CD8-positive, alpha-beta memory T cell (primary cell): ENCODE measurements around the gene OR1S2. TPM values are rescaled to one million over a fixed set of nuclear protein-coding genes. Genes with fewer than 3 reads are reported as not detected.
"Not testable (repeated sequence)": the region's sequence is repeated elsewhere in the genome, so short reads cannot be mapped to it uniquely, and the experiment has no call there.

Source experiments
- CTCF ChIA-PET: fragments of 350-600 bp; sonication (Branson Sonifier 250); formaldehyde crosslinking; loops from one replicate; lab custom pipeline; 2021; ENCODE audit warnings: antibody characterized with exemption; lab: Charles Lee
- POLR2A ChIA-PET: fragments of 350-600 bp; sonication (Branson Sonifier 250); formaldehyde crosslinking; loops from one replicate; lab custom pipeline; 2021; ENCODE audit warnings: antibody characterized with exemption; lab: Charles Lee
- DNase-seq, 5 donors: peaks; one replicate each; pipeline versions ENCODE4 v3.0.0 to v3.0.0-alpha.2; 2020 to 2022; ENCODE audit warnings: mixed read lengths in 1 of 5
- H3K27ac ChIP-seq: one replicate; pipeline ENCODE4 v1.7.0; 2013; ENCODE audit warnings: low read depth, mild to moderate bottlenecking, low read length, moderate library complexity
- H3K27me3 ChIP-seq: 2 replicates; pipeline ENCODE4 v1.7.0; 2013; ENCODE audit warnings: low read length, mild to moderate bottlenecking; ENCODE audit not compliant: insufficient read depth, poor library complexity, severe bottlenecking
- H3K36me3 ChIP-seq: 2 replicates; pipeline ENCODE4 v1.7.0; 2013; ENCODE audit warnings: mild to moderate bottlenecking, low read length, moderate library complexity; ENCODE audit not compliant: insufficient read depth
- H3K4me1 ChIP-seq: 2 replicates; pipeline ENCODE4 v1.7.0; 2013; ENCODE audit warnings: mild to moderate bottlenecking, low read length, moderate library complexity; ENCODE audit not compliant: insufficient read depth
- H3K4me3 ChIP-seq: 2 replicates; pipeline ENCODE4 v1.7.0; 2013; ENCODE audit warnings: mild to moderate bottlenecking, low read length
- H3K9me3 ChIP-seq: 2 replicates; pipeline ENCODE4 v1.7.0; 2013; ENCODE audit warnings: mild to moderate bottlenecking, low read length
- H3K27ac Mint-ChIP-seq, 8 donors: one replicate each; pipeline ENCODE4 v1.8.0; 2020 to 2021; ENCODE audit warnings: mixed read lengths in 8 of 8, mild to moderate bottlenecking in 6 of 8, inconsistent platforms in 3 of 8, moderate library complexity in 3 of 8
- H3K27me3 Mint-ChIP-seq, 2 donors: one replicate each; pipeline ENCODE4 v1.8.0; 2020 to 2021; ENCODE audit warnings: mixed read lengths in 2 of 2, mild to moderate bottlenecking in 1 of 2, moderate library complexity in 1 of 2
- H3K36me3 Mint-ChIP-seq, 3 donors: one replicate each; pipeline ENCODE4 v1.8.0; 2020 to 2021; ENCODE audit warnings: mixed read lengths in 3 of 3, inconsistent platforms in 1 of 3, mild to moderate bottlenecking in 1 of 3
- H3K4me1 Mint-ChIP-seq, 3 donors: one replicate each; pipeline ENCODE4 v1.8.0; 2020 to 2021; ENCODE audit warnings: mixed read lengths in 3 of 3, inconsistent platforms in 1 of 3, mild to moderate bottlenecking in 1 of 3
- H3K4me3 Mint-ChIP-seq, 7 donors: one replicate each; pipeline ENCODE4 v1.8.0; 2020 to 2021; ENCODE audit warnings: mixed read lengths in 7 of 7, mild to moderate bottlenecking in 6 of 7, moderate library complexity in 4 of 7, inconsistent platforms in 2 of 7
- H3K9me3 Mint-ChIP-seq, 5 donors: one replicate each; pipeline ENCODE4 v1.8.0; 2020 to 2022; ENCODE audit warnings: mixed read lengths in 5 of 5, mild to moderate bottlenecking in 3 of 5, moderate library complexity in 2 of 5, inconsistent platforms in 1 of 5
- polyA plus RNA-seq: library from polyadenylated mRNA; unstranded; fragments of 300-500 nt; fragmentation: Illumina TruSeq; gene quantifications from one replicate; pipeline ENCODE4 v1.2.3, GENCODE V29; 2021
- total RNA-seq, 2 experiments: library from RNA; stranded (reverse); gene quantifications; one replicate each; pipeline ENCODE4 v1.2.3, GENCODE V29; 2021

Gene OR1S2, protein sequence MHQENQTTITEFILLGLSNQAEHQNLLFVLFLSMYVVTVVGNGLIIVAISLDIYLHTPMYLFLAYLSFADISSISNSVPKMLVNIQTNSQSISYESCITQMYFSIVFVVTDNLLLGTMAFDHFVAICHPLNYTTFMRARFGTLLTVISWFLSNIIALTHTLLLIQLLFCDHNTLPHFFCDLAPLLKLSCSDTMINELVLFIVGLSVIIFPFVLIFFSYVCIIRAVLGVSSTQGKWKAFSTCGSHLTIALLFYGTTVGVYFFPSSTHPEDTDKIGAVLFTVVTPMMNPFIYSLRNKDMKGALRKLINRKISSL
- not detected for total RNA-seq
- not detected for polyA plus RNA-seq

DNA sequence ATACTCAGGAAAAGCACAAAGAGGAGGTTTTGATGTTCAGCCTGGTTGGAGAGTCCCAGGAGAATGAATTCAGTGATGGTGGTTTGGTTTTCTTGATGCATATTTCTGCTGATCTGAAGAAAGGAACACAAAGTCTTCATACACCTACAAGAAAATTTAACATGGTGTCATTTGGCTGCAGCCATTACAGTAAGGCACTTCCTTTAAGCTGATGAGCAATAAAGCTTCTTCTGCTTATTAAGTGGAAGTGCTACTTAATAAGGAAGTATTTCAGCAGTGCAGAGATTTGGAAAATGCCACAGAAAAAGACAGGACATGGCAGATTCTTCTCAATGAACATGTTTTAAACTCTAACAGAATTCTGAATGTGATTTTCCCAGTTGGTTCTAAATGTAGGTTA lies at the start of gene OR1S2:
Gene OR1S2 (minus strand): TSS at position 101 of the 400 bp plus-strand sequence. CDS start 0 bp downstream, at position 101.
- Mint-ChIP-seq H3K27me3 (peaks cover 5 to 23% of the 10 kb centered on the region in 2 donors), H3K4me1 (no peaks in the 10 kb centered on the region), H3K9me3 (peaks cover 0 to 2% (median 0%) of the 10 kb centered on the region in 5 donors), H3K36me3 (no peaks in the 10 kb centered on the region), H3K4me3 (no peak within 1 kb of the TSS), H3K27ac (no peak within 1 kb of the TSS)
- Histone ChIP-seq H3K27me3 (no peaks in the 10 kb centered on the region), H3K27ac (no peak within 1 kb of the TSS), H3K4me1 (no peaks in the 10 kb centered on the region), H3K36me3 (no peaks in the 10 kb centered on the region), H3K9me3 (no peaks in the 10 kb centered on the region), H3K4me3 (no peak within 1 kb of the TSS)
- POLR2A ChIA-PET: no interaction called here
- CTCF ChIA-PET: no interaction called here
- DNase-seq: no peak

DNA sequence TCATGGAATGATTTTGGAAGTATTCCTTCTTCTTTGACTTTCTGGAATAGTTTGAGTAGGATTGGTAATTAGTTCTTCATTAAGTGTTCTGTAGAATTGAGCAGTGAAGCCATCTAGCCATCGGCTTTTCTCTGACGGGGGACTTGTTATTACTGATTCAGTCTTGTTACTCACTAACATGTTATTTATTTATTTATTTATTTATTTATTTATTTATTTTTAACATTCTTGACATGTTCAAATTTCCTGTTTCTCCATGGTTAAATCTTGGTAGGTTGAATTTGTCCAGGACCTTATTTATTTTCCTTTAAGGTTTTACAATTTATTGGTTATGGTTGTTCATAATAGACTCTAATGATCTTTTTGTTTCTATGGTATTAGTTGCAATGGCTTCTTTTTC lies 40.0 kb upstream of the OR1S2 start:
- no peaks in the 10 kb centered on the region for H3K36me3 ChIP-seq
- H3K4me1 ChIP-seq: no peaks in the 10 kb centered on the region
- H3K9me3 ChIP-seq: no peaks in the 10 kb centered on the region
- ChIA-PET POLR2A (no interaction called here), CTCF (no interaction called here)
- H3K27ac Mint-ChIP-seq: no peak overlapping the region
- no peak overlapping the region for H3K27ac ChIP-seq
- H3K9me3 Mint-ChIP-seq: peaks cover 8 to 16% (median 13%) of the 10 kb centered on the region in 5 donors
- H3K4me3 Mint-ChIP-seq: no peak overlapping the region
- H3K4me3 ChIP-seq: no peak overlapping the region
- peaks cover 3 to 48% of the 10 kb centered on the region in 2 donors for H3K27me3 Mint-ChIP-seq
- no peak for DNase-seq
- H3K4me1 Mint-ChIP-seq: no peaks in the 10 kb centered on the region
- H3K27me3 ChIP-seq: no peaks in the 10 kb centered on the region
- peaks cover 0 to 4% (median 0%) of the 10 kb centered on the region in 3 donors for H3K36me3 Mint-ChIP-seq

DNA sequence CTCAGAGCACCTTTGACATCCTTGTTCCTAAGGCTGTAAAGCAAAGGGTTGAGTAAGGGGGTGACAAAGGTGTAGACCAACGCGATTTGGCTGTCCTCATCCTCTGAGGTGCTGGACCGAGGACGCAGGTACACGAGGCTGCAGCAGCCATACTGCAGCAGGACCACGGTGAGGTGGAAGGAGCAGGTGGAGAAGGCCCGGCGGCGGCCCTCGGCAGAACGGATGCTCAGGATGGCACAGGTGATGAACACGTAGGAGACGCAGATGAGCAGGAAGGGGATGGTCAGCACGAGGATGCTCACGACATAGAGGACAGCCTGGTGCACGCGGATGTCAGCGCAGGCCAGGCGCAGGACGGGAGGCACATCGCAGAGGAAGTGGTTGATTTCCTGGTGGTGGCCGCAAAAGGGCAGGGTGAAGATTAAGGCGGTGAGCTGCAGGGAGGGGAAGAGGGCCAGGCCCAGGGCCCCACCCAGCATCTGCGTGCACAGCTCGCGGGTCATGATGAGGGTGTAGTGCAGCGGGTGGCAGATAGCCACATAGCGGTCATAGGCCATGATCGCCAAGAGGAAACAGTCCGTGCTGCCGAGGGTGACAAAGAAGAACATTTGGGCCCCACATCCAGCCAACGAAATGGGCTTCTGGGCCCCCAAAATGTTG lies 24.1 kb upstream of the OR1S2 start:
- H3K36me3 ChIP-seq: no peaks in the 10 kb centered on the region
- no peak overlapping the region for H3K4me3 ChIP-seq
- Mint-ChIP-seq H3K4me1 (no peaks in the 10 kb centered on the region), H3K4me3 (peak overlapping the region in 1 of 7 donors; percentile 27), H3K36me3 (no peaks in the 10 kb centered on the region), H3K27me3 (peaks cover 10 to 24% of the 10 kb centered on the region in 2 donors), H3K9me3 (peaks cover 0 to 4% (median 0%) of the 10 kb centered on the region in 5 donors), H3K27ac (no peak overlapping the region)
- POLR2A ChIA-PET: no interaction called here
- DNase-seq: no peak
- CTCF ChIA-PET: no interaction called here
- no peaks in the 10 kb centered on the region for H3K9me3 ChIP-seq
- no peak overlapping the region for H3K27ac ChIP-seq
- no peaks in the 10 kb centered on the region for H3K4me1 ChIP-seq
- H3K27me3 ChIP-seq: no peaks in the 10 kb centered on the region

DNA sequence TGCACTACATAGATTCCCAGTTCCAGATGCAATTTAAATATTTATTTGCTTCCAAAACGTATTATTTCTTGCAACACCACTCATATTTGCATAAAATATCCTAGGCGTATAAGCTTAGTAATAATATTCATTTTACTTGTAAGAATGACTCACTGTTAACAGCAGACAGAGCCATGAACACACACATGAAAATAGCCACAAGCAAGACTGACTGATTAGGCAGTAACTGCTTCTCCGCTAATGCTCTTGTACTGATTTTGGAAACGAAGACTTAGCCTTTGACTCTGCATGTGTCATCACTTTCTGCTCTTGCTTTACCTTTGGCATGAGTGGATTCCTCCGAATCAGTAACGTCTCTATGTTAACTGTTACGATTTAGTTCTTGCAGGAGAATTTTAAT lies 18.8 kb upstream of the OR1S2 start:
- POLR2A ChIA-PET: no interaction called here
- no peaks in the 10 kb centered on the region for H3K9me3 ChIP-seq
- peaks cover 0 to 3% (median 0%) of the 10 kb centered on the region in 5 donors for H3K9me3 Mint-ChIP-seq

DNA sequence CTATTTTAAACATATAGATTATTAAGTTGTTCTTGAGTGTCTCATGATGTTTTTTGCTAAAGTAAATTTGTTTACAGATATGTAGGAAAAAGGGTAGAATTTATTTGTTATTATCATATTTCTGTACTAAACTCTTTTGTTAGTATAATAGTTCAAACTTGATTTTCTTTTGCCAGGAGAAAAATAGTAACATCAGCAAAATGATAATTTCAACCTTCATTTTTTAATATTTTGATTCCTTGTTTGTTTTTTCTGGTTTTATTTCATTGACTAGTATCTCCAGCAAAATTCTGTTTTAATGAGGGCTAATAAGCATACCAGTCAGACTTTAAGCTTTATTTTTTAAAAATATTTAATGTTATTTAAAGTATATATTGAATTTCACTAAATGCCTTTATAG lies 12.5 kb upstream of the OR1S2 start:
- POLR2A ChIA-PET: no interaction called here
- Mint-ChIP-seq H3K27ac (no peak overlapping the region), H3K27me3 (peaks cover 3 to 8% of the 10 kb centered on the region in 2 donors), H3K4me1 (no peaks in the 10 kb centered on the region), H3K36me3 (no peaks in the 10 kb centered on the region), H3K4me3 (no peak overlapping the region), H3K9me3 (peaks cover 0 to 3% (median 0%) of the 10 kb centered on the region in 5 donors)
- DNase-seq: no peak
- H3K4me1 ChIP-seq: no peaks in the 10 kb centered on the region
- no peak overlapping the region for H3K4me3 ChIP-seq
- no peaks in the 10 kb centered on the region for H3K36me3 ChIP-seq
- H3K27ac ChIP-seq: no peak overlapping the region
- H3K9me3 ChIP-seq: no peaks in the 10 kb centered on the region
- no peaks in the 10 kb centered on the region for H3K27me3 ChIP-seq
- CTCF ChIA-PET: no interaction called here

More for the DNA sequence above, 18.8 kb upstream of the OR1S2 start:
- CTCF ChIA-PET: no interaction called here
- Mint-ChIP-seq H3K4me1 (no peaks in the 10 kb centered on the region), H3K27ac (no peak overlapping the region), H3K27me3 (peaks cover 6 to 13% of the 10 kb centered on the region in 2 donors), H3K4me3 (no peak overlapping the region), H3K36me3 (no peaks in the 10 kb centered on the region)
- Histone ChIP-seq H3K27ac (no peak overlapping the region), H3K4me3 (no peak overlapping the region), H3K4me1 (no peaks in the 10 kb centered on the region), H3K36me3 (no peaks in the 10 kb centered on the region), H3K27me3 (no peaks in the 10 kb centered on the region)
- DNase-seq: no peak

DNA sequence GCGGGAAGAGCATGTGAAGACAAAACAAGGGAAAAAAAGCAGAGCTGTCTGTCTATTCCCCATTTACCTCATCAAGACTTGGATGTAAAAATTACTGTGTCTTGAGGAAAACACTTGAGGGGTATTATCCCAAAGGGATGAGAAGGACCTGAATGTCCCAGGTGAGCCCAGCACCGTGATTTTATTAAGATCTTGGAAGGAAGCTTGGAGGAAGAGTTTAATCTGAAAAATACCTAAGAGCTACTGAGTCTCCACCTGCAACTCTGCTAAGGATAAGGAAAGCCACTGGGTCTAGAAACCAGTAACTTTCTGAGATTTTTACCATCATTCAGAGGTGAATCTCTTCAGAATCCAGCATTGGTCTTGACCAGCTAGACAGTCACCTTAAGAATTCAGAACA lies 8.5 kb upstream of the OR1S2 start, which contains the start of gene OR1S1:
Gene OR1S1 (plus strand): TSS at position 301 of the 400 bp plus-strand sequence.
- CTCF ChIA-PET, H3K4me1 Mint-ChIP-seq, H3K36me3 Mint-ChIP-seq, H3K27me3 ChIP-seq, DNase-seq, H3K27ac ChIP-seq, H3K27me3 Mint-ChIP-seq, H3K4me1 ChIP-seq, H3K4me3 Mint-ChIP-seq, H3K9me3 Mint-ChIP-seq, POLR2A ChIA-PET, H3K4me3 ChIP-seq, H3K27ac Mint-ChIP-seq, H3K9me3 ChIP-seq, H3K36me3 ChIP-seq: not testable (repeated sequence)

DNA sequence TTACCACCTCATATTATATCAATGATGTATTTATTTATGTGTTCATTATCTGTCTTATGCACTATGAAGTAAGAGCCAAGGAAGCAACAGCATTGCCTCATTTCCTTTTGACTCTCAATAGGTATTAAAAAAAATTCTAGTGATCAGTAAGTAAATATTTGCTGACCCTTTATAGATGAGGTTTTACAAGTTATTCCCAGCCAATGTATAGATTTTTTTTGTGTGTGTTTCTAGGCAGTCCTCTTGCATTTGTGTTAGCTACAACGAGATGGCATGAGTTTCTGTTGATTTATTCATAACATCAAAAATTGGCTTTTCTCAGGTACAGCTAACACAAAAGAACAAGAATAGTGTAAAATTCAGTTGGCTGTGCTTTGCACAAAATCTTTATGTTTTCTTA lies 4.7 kb downstream of the OR1S2 start:
- H3K4me1 ChIP-seq: no peaks in the 10 kb centered on the region
- Mint-ChIP-seq H3K36me3 (no peaks in the 10 kb centered on the region), H3K4me1 (no peaks in the 10 kb centered on the region), H3K27ac (no peak overlapping the region), H3K4me3 (no peak overlapping the region), H3K27me3 (peaks cover 2 to 17% of the 10 kb centered on the region in 2 donors), H3K9me3 (peaks cover 6 to 16% (median 10%) of the 10 kb centered on the region in 5 donors)
- H3K27me3 ChIP-seq: no peaks in the 10 kb centered on the region
- no peak overlapping the region for H3K27ac ChIP-seq
- DNase-seq: no peak
- POLR2A ChIA-PET: no interaction called here
- H3K36me3 ChIP-seq: no peaks in the 10 kb centered on the region
- no peak overlapping the region for H3K4me3 ChIP-seq
- CTCF ChIA-PET: no interaction called here
- H3K9me3 ChIP-seq: no peaks in the 10 kb centered on the region

DNA sequence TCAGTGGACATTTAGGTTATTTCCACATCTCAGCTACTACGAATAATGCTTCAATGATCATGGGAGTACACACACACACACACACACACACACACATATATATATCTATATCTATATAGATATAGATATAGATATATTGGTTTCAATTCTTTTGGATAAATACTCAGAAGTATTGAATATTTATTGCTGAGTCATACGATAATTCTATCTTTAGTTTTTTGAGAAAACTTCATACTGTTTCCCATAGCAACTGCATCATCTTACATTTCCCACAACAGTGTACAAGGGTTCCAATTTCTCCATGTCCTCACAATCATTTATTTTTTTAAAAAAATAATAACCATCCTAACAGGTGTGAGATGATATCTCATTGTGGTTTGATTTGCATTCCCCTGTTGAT lies 8.0 kb downstream of the OR1S2 start:
- no peaks in the 10 kb centered on the region for H3K27me3 Mint-ChIP-seq
- DNase-seq: no peak
- H3K4me3 ChIP-seq: no peak overlapping the region
- peaks cover 6 to 17% (median 10%) of the 10 kb centered on the region in 5 donors for H3K9me3 Mint-ChIP-seq
- ChIA-PET CTCF (no interaction called here), POLR2A (no interaction called here)
- H3K27ac Mint-ChIP-seq: no peak overlapping the region
- no peaks in the 10 kb centered on the region for H3K36me3 ChIP-seq
- no peak overlapping the region for H3K27ac ChIP-seq
- no peaks in the 10 kb centered on the region for H3K4me1 ChIP-seq
- no peaks in the 10 kb centered on the region for H3K4me1 Mint-ChIP-seq
- no peaks in the 10 kb centered on the region for H3K36me3 Mint-ChIP-seq
- H3K9me3 ChIP-seq: no peaks in the 10 kb centered on the region
- H3K4me3 Mint-ChIP-seq: no peak overlapping the region
- no peaks in the 10 kb centered on the region for H3K27me3 ChIP-seq
